Gastrocnemius medialis (tissue), 4 donors: ENCODE data around the gene VSIG1.

ENCODE experiments used
- POLR2A ChIP-seq, 2 donors: fragments of 450-650 bp; IDR thresholded peaks; one replicate each; pipeline ENCODE4 v1.6.1; 2017; ENCODE audit warnings: antibody characterized with exemption in 2 of 2, mild to moderate bottlenecking in 2 of 2, moderate library complexity in 2 of 2
- TF ChIP-seq, protein P1 (sequence below), 5 experiments: fragments of 450-650 bp in 3 of 5; fragments of 200-600 bp in 2 of 5; sonication (generic) in 2 of 5; IDR thresholded peaks in 4 of 5; conservative IDR thresholded peaks in 1 of 5; 1 replicate in 4 of 5; 2 replicates in 1 of 5; pipeline ENCODE4 v1.5.1; 2016 to 2019; ENCODE audit warnings: antibody characterized with exemption in 5 of 5, mild to moderate bottlenecking in 3 of 5, moderate library complexity in 3 of 5

- TF ChIP-seq, protein P1, sequence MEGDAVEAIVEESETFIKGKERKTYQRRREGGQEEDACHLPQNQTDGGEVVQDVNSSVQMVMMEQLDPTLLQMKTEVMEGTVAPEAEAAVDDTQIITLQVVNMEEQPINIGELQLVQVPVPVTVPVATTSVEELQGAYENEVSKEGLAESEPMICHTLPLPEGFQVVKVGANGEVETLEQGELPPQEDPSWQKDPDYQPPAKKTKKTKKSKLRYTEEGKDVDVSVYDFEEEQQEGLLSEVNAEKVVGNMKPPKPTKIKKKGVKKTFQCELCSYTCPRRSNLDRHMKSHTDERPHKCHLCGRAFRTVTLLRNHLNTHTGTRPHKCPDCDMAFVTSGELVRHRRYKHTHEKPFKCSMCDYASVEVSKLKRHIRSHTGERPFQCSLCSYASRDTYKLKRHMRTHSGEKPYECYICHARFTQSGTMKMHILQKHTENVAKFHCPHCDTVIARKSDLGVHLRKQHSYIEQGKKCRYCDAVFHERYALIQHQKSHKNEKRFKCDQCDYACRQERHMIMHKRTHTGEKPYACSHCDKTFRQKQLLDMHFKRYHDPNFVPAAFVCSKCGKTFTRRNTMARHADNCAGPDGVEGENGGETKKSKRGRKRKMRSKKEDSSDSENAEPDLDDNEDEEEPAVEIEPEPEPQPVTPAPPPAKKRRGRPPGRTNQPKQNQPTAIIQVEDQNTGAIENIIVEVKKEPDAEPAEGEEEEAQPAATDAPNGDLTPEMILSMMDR (IDR thresholded peaks at IDR 0.05 in 4 of 5, conservative IDR thresholded peaks at IDR 0.05 in 1 of 5): no peak
- no peak for TF ChIP-seq POLR2A (IDR thresholded peaks at IDR 0.05)
Observed at GRCh38 chrX:108064613-108065012, 19.7 kb downstream of the VSIG1 start.
